IPS-18c (cell line): ENCODE measurements around the gene MED27.

Experiments used
- H3K4me3 ChIP-seq: 2 replicates; pipeline ENCODE4 v1.7.0; 2013; ENCODE audit warnings: low read depth, mild to moderate bottlenecking, low read length, moderate library complexity; ENCODE audit not compliant: insufficient read depth
- H3K9me3 ChIP-seq: one replicate; pipeline ENCODE4 v1.6.1; 2013; ENCODE audit warnings: mild to moderate bottlenecking, low read length, moderate library complexity; ENCODE audit not compliant: control insufficient read depth, insufficient read depth

MED27 gene

DNA sequence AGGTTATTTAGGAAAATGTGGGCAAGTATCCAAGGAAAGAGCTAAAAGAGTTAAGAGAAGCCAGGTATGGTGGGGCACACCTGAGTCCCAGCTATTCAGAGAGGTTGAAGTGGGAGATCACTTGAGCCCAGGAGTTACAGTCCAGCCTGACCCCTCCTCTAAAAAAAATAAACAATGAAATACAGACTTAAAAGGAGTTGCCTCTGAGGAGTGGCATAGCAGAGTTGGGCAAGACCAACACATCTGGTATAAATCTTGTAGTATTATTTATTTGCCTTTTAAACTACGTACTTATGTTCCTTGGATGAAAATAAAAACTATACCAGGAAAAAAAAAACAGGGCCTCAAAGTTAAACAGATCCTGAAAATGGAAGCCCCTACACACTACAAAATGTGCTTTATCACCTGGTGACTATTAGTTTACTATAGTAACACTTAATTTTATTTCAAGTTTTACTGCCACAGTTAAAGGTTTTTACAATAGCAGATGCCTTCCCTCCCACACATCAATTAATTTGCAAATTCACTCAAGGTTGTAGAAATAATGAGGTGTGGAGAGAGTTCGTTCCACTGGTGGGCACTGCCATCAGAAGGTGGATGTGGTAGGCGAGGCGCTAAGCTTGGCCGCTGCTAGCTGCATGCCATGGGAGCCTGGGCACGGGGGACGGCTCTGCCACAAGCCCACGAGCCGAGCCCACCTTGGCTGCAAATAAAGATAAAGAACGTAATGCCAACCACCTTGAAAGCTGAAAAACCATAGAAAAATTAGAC lies 48.0 kb downstream of the MED27 start:
- H3K4me3 ChIP-seq = no peak overlapping the region
- H3K9me3 ChIP-seq = no peaks in the 10 kb centered on the region

DNA sequence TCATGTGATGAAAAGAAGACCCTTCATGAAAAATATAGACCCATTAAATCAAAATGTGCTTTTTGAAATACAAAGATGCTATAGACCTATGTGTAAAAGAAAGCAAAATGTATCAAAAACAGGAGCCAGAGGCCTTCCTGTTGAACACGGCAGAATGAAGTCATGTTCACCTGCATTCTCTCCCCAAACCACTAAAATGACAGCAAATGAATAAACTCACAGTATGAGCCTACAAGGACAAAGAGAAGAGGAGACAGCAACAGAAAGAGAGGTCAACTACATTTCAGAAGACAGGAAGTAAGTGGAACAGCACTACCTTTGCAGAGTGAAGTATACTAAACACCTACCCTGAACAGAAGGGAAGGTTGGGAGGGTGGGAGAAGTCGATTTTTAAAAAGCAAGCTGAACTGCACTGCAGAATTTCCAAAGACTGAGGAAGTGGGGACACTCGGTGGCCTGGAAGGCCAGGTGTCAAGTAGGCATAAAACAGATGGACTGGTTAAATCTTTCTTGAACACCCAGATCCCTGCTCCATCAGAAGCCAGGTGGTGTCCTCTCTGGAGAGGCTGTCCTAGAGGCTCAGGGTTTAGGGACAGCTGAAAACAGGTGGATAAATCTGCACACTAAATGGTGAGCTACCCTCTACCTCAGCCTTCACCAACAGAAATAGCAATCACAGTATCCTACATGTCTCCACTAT lies 48.9 kb downstream of the MED27 start:
- no peak overlapping the region for H3K4me3 ChIP-seq
- no peaks in the 10 kb centered on the region for H3K9me3 ChIP-seq

DNA sequence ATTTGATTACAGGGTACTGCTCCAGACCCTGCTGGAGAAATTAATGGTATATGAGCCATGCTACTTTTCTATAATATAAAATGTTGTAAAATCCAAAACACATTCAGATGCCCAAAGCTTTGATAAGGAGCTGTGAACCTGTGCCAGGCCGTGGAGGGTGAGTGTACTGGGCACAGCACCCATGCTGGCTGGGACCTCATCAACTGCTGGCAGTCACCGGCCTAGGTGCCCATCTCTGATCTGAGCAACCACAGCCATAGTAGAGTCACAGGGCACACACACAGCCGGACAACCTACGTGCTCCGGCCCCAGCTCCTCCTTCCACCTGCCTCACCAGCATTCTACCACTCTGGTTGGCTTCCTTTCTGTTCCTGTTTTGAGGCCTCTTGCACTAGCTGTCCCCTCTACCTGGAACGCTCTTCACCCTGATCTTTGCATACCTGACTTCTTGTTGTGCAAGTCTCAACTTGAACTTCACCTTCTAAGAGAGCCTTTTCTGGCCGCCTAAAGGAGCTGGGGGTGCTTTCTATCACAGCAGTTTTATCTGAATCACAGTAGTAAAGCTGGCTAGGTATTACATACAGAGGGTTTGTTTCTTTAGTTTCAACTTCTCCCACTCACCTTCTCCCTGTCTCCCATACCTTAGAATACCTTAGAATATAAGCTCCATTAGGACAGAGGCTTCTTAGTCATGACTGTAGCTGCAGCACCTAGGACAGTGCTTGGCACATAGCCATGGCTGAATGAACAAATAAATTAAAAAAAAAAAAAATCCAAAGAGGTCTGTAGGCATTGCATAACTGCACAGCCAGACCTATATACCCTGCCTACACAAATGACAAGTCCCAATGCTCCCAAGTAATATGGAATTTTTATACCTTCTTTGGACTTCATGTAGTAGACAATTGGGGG lies 51.7 kb downstream of the MED27 start:
- Histone ChIP-seq H3K9me3 (no peaks in the 10 kb centered on the region), H3K4me3 (no peak overlapping the region)

GRCh38 chr9:132026932-132027585 lies 52.6 kb downstream of the MED27 start:
- H3K4me3 ChIP-seq = no peak overlapping the region
- no peaks in the 10 kb centered on the region for H3K9me3 ChIP-seq

DNA sequence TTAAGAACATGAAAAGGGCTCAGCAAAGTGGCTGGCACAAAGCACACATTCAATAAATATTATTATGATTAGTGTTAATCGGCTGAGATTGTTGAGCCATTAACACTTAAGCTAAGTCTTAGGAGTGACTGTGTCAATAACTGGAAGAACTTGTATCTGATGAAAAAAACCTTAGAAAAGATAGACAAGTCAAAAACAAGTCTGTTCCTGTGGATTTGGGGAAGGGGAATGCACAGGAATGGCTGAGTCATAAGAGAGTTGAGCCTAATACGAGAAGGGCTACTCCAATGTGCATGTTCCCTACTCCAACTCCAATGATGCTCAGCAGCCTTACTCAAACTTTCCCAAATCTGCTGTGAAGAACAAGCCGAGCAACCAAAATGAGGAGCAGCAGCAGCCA lies 53.9 kb downstream of the MED27 start:
- Histone ChIP-seq H3K4me3 (no peak overlapping the region), H3K9me3 (no peaks in the 10 kb centered on the region)

DNA sequence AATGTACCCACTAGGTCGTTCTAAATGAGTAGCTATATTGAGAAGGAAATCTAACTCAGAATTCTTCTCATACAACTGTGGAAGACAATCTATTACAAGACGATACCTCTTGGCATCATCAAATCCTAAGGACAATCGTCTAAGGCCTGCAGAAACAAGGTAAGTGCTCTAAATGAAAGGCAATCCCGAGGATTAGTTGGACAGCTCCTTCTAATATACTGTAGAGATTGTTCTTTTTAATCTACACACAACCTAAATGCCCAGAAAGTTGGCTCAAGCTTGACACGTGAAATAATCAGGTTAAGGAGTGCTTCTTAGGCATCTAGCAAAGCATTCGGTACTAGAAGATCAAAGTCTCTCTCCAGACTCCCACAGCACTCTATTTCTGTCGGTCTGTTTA lies 55.1 kb downstream of the MED27 start:
- Histone ChIP-seq H3K9me3 (no peaks in the 10 kb centered on the region), H3K4me3 (no peak overlapping the region)

DNA sequence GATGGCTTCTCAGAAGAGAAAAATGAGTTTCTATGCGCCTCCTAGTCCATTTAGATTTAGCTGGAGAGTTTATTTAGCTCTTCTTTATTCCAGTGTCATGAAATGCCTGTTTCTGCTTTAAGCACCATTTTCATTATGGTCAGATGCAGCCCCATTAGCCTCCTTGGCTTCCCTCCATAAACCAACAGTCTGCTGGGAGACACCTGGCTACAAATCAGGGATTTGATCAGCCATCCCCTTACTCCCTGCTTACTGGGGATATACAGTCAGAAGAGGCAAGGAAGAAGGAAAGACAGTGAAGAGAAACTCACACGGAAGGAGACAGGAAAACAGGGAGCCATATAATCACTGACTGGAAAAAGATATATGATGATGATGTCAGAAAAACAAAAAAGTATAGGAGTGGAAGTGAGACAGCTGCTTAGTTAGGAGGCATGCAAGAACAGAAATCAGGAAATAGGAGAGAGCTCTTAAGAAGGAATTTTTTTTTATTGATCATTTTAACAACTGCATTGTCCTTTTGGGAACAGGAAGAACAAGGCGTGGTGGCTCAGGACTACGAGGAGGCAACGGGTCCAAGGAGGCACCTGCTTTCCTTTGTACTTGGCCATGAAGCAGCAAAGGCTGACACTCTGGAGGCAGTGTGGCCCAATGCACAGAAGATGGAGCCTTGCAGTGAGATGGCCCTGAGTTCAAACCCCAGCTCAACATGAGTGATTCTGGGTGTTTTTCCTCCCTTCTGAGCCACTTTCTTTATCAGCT lies 56.1 kb downstream of the MED27 start:
- no peaks in the 10 kb centered on the region for H3K9me3 ChIP-seq
- H3K4me3 ChIP-seq = no peak overlapping the region

- Histone ChIP-seq H3K9me3 (no peaks in the 10 kb centered on the region), H3K4me3 (no peak overlapping the region)
Observed at GRCh38 chr9:132020820-132021510, 58.7 kb downstream of the MED27 start.

DNA sequence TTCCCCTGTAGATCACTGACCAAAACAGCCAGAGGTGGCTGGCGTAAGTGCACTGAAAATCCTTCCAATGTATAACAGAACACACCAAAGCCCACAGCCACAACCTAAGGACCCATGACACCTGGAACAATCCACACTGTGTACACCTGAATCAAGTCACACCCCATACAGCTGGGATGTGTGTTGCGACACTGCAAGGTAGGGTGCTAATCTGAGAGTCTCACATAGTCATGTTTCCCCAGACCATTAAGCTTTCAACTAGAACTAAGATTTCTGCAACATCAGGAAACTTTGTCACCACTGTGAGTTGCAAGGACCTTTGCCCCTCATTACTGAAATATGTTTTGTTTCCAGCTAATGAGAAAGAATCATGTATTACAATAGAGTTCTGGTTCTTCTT lies 59.4 kb downstream of the MED27 start:
- Histone ChIP-seq H3K9me3 (no peaks in the 10 kb centered on the region), H3K4me3 (no peak overlapping the region)

GRCh38 chr9:132019702-132020101 lies 60.0 kb downstream of the MED27 start:
- no peaks in the 10 kb centered on the region for H3K9me3 ChIP-seq
- H3K4me3 ChIP-seq = no peak overlapping the region

- Histone ChIP-seq H3K9me3 (no peaks in the 10 kb centered on the region), H3K4me3 (no peak overlapping the region)
Observed at GRCh38 chr9:132018957-132019405, 60.7 kb downstream of the MED27 start.

- H3K9me3 ChIP-seq = no peaks in the 10 kb centered on the region
- H3K4me3 ChIP-seq = no peak overlapping the region
Observed at GRCh38 chr9:132016456-132016855, 63.2 kb downstream of the MED27 start.

DNA sequence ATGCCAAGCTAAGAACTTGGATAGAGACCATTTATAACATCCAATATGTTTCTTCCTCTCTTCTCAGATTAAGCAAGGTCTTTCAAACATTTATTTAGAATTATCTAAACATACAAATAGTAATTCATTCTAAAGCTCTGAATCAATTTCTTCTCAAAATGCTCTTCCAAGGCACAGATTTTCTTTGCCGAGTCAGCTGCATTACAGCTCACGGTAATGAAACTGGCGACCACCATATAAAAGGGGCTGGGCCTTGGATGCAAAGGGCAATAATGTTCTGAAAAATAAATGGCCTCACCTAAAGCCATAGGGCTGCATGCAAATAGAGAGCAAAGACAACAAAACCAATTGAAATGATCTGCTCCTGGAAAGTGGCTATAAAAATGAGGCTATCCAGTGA lies 63.8 kb downstream of the MED27 start:
- Histone ChIP-seq H3K9me3 (no peaks in the 10 kb centered on the region), H3K4me3 (no peak overlapping the region)

DNA sequence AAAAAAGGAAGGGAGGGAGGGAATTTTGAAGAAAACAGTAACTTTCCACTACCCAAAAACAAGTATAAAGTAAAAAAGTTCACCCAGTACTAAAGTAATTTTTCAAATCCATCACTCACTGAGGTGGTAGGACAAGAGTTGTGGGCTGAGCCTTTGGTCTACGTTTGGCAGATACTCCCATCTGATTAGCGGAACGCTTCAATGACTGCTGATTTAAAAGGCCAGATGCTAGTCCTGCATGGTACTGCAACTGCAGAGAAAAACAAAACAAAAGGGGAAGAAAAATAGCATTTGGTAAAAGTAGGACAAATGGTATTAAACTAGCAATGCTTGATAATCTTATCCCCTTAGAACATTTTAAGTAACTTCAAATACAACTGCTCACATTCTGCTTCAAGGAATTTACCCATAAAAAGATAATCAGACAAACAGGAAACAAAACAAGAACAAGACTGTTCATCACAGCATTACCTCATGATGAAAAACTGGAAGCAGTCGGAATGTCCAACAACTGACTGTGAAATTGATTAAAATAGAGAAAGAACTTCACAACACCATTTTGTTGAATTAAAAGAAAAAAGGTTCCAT lies 65.4 kb downstream of the MED27 start:
- no peak overlapping the region for H3K4me3 ChIP-seq
- no peaks in the 10 kb centered on the region for H3K9me3 ChIP-seq

DNA sequence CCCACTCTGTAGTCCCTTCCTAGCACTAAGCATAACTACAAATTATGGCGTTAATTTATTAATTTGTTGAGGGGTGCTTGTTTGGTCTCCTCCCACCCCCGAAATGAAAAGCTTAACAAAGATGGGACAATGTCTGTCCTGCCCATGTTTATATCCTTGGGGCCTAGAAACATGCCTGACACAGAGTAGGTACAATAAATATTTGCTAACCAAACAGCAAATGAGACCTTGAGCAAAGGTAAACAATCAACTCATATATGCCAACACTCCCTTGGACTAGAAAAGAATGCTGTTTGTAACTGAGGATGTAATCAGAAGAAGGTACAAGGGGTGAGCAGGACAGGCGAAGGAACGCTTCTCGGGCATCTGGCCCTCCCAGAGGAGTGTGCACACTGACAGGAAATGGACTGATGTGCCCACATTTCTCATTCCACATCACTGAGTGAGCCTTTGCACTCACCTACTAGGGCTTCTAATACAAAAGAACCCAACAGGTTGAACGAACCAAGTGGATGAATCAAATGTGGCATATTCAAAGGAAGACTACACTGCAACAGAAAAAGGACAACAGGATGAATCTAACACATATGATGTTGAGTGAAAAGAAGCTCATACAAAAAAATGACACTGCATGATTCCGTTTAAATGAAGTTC lies 66.8 kb downstream of the MED27 start:
- H3K4me3 ChIP-seq = no peak overlapping the region
- H3K9me3 ChIP-seq = no peaks in the 10 kb centered on the region
